Measurements from ENCODE around the gene FUT1. TPM values are rescaled to one million over a fixed set of nuclear protein-coding genes. Genes with fewer than 3 reads are reported as not detected.
A peak's percentile ranks its signal among the peaks of the same experiment; 100 is the strongest.

The FUT1 gene
- total and polyA plus RNA-seq, 9 of the 15 experiments (the other 6 are each of a cell fraction or from before 2014, with no cell fraction given), result 2.3 to 18.5 (median 8.8) TPM

DNA sequence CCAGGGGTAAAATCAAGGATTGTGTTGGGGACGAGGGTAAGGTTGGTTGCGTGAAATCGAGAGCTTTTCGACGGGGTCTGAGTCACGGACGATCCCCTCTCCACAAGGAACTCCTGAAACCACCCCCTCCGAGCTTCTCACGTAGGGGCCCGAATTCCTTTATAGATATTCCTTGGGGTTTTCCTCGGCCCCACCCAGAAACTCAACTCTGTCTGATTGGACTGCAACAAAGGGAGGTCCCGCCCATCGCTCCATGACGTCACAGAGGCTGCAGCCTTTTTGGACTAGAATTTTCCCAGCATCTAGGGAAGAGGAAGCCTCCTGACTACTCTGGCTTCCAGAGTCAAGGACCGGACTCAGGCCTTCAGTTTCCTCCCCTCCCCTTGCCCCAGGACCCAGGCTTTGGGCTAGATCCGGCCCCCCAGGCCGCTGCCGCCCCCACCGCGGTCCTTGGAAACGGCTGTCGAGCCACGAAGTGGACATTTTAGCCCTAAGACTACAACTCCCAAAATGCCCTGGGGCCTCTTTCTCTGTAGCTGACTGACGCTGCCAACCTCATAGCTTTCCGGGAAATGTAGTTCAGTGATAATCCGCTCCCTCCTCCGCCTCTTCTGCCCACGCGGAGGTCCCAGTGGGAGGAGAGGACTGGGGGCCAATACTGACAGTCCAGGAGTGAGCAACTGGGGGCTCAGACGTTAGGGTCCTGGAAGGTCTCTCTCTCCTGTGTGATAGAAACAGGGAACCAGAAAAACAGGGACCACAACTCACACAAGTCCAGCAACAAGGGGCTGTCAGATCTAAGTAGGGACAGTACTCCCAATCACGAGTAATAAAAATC, 5.5 kb downstream of the FUT1 start, which contains the start of gene IZUMO1 (continued):
- TF ChIP-seq, protein P1, sequence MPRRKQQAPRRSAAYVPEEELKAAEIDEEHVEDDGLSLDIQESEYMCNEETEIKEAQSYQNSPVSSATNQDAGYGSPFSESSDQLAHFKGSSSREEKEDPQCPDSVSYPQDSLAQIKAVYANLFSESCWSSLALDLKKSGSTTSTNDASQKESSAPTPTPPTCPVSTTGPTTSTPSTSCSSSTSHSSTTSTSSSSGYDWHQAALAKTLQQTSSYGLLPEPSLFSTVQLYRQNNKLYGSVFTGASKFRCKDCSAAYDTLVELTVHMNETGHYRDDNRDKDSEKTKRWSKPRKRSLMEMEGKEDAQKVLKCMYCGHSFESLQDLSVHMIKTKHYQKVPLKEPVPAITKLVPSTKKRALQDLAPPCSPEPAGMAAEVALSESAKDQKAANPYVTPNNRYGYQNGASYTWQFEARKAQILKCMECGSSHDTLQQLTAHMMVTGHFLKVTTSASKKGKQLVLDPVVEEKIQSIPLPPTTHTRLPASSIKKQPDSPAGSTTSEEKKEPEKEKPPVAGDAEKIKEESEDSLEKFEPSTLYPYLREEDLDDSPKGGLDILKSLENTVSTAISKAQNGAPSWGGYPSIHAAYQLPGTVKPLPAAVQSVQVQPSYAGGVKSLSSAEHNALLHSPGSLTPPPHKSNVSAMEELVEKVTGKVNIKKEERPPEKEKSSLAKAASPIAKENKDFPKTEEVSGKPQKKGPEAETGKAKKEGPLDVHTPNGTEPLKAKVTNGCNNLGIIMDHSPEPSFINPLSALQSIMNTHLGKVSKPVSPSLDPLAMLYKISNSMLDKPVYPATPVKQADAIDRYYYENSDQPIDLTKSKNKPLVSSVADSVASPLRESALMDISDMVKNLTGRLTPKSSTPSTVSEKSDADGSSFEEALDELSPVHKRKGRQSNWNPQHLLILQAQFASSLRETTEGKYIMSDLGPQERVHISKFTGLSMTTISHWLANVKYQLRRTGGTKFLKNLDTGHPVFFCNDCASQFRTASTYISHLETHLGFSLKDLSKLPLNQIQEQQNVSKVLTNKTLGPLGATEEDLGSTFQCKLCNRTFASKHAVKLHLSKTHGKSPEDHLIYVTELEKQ (CRISPR knock-in tag; IDR thresholded peaks at IDR 0.05), result no peak
- TF ChIP-seq, protein P2, sequence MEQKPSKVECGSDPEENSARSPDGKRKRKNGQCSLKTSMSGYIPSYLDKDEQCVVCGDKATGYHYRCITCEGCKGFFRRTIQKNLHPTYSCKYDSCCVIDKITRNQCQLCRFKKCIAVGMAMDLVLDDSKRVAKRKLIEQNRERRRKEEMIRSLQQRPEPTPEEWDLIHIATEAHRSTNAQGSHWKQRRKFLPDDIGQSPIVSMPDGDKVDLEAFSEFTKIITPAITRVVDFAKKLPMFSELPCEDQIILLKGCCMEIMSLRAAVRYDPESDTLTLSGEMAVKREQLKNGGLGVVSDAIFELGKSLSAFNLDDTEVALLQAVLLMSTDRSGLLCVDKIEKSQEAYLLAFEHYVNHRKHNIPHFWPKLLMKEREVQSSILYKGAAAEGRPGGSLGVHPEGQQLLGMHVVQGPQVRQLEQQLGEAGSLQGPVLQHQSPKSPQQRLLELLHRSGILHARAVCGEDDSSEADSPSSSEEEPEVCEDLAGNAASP (IDR thresholded peaks at IDR 0.05), result no peak
- peak; percentile 92 for TF ChIP-seq ZNF197 (CRISPR knock-in tag; IDR thresholded peaks at IDR 0.05; ENCODE audit: low read depth)
- TF ChIP-seq, protein P3, sequence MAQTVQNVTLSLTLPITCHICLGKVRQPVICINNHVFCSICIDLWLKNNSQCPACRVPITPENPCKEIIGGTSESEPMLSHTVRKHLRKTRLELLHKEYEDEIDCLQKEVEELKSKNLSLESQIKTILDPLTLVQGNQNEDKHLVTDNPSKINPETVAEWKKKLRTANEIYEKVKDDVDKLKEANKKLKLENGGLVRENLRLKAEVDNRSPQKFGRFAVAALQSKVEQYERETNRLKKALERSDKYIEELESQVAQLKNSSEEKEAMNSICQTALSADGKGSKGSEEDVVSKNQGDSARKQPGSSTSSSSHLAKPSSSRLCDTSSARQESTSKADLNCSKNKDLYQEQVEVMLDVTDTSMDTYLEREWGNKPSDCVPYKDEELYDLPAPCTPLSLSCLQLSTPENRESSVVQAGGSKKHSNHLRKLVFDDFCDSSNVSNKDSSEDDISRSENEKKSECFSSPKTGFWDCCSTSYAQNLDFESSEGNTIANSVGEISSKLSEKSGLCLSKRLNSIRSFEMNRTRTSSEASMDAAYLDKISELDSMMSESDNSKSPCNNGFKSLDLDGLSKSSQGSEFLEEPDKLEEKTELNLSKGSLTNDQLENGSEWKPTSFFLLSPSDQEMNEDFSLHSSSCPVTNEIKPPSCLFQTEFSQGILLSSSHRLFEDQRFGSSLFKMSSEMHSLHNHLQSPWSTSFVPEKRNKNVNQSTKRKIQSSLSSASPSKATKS (CRISPR knock-in tag; IDR thresholded peaks at IDR 0.05), result no peak
- TF ChIP-seq GTF2E2 (tag; IDR thresholded peaks at IDR 0.05), result no peak
- TF ChIP-seq RFX7 (CRISPR knock-in tag; IDR thresholded peaks at IDR 0.05), result no peak
- TF ChIP-seq DPF2 (IDR thresholded peaks at IDR 0.05), result no peak
- peak; percentile 79 for TF ChIP-seq MBD2 (IDR thresholded peaks at IDR 0.05; ENCODE audit: borderline replicate concordance, low read depth)
- TF ChIP-seq HMG20A (CRISPR knock-in tag; conservative IDR thresholded peaks at IDR 0.05), result no peak
- TF ChIP-seq TCFL5 (CRISPR knock-in tag; conservative IDR thresholded peaks at IDR 0.05), result no peak
- peak; percentile 8 for TF ChIP-seq RBBP5 (IDR thresholded peaks at IDR 0.05; ENCODE audit: borderline replicate concordance, insufficient read depth, low read length, poor library complexity, severe bottlenecking)
- no peak for TF ChIP-seq ZNF124 (CRISPR knock-in tag; IDR thresholded peaks at IDR 0.05)
- peak in 1 of 3 experiments; percentile 66 for TF ChIP-seq YY1 (IDR thresholded peaks at IDR 0.05; ENCODE audit: borderline replicate concordance in 1 of 3, control insufficient read depth in 1 of 3, extremely low read depth in 1 of 3, insufficient read depth in 3 of 3, insufficient read length in 1 of 3, insufficient replicate concordance in 2 of 3, low read depth in 1 of 3, low read length in 2 of 3)
- TF ChIP-seq, protein P4, sequence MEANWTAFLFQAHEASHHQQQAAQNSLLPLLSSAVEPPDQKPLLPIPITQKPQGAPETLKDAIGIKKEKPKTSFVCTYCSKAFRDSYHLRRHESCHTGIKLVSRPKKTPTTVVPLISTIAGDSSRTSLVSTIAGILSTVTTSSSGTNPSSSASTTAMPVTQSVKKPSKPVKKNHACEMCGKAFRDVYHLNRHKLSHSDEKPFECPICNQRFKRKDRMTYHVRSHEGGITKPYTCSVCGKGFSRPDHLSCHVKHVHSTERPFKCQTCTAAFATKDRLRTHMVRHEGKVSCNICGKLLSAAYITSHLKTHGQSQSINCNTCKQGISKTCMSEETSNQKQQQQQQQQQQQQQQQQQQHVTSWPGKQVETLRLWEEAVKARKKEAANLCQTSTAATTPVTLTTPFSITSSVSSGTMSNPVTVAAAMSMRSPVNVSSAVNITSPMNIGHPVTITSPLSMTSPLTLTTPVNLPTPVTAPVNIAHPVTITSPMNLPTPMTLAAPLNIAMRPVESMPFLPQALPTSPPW (CRISPR knock-in tag; IDR thresholded peaks at IDR 0.05), result peak; percentile 76
- TF ChIP-seq SRSF1 (IDR thresholded peaks at IDR 0.05; ENCODE audit: low read depth, low read length), result no peak

Data from K562 (cell line).